Subcutaneous abdominal adipose tissue (tissue), 5 donors: ENCODE measurements around the gene BSN.

Experiments
- H3K27ac ChIP-seq: one replicate; pipeline ENCODE4 v1.7.0; 2013; ENCODE audit warnings: low read depth, mild to moderate bottlenecking, inconsistent platforms, low read length, moderate library complexity
- H3K27me3 ChIP-seq, 5 donors: one replicate each; pipeline ENCODE4 v1.7.0; 2013; ENCODE audit warnings: low read length in 5 of 5, inconsistent platforms in 1 of 5; ENCODE audit not compliant: control insufficient read depth in 5 of 5, insufficient read depth in 4 of 5
- H3K36me3 ChIP-seq, 5 donors: one replicate each; pipeline ENCODE4 v1.7.0; 2013; ENCODE audit warnings: low read length in 5 of 5; ENCODE audit not compliant: control insufficient read depth in 5 of 5, insufficient read depth in 5 of 5
- H3K4me1 ChIP-seq, 5 donors: one replicate each; pipeline ENCODE4 v1.7.0; 2013; ENCODE audit warnings: low read length in 5 of 5, mild to moderate bottlenecking in 3 of 5, moderate library complexity in 1 of 5; ENCODE audit not compliant: control insufficient read depth in 5 of 5, insufficient read depth in 5 of 5
- H3K4me3 ChIP-seq, 5 donors: one replicate each; pipeline ENCODE4 v1.7.0; 2013; ENCODE audit warnings: low read length in 5 of 5, low read depth in 1 of 5
- H3K9ac ChIP-seq, 5 donors: one replicate each; pipeline ENCODE4 v1.7.0; 2013; ENCODE audit warnings: low read length in 5 of 5, mild to moderate bottlenecking in 4 of 5, moderate library complexity in 3 of 5
- H3K9me3 ChIP-seq, 5 donors: one replicate each; pipeline ENCODE4 v1.7.0; 2013; ENCODE audit warnings: low read length in 5 of 5; ENCODE audit not compliant: control insufficient read depth in 5 of 5
- donor health status: healthy.
- donor health status: healthy.
- donor health status: healthy.
- donor health status: healthy.
- donor health status: healthy.

The BSN gene

GRCh38 chr3:49625071-49625470 is 70.8 kb downstream of the BSN start:
- no peaks in the 10 kb centered on the region for H3K36me3 ChIP-seq
- H3K27ac ChIP-seq, result no peak overlapping the region
- H3K27me3 ChIP-seq, result peaks cover 0 to 2% (median 0%) of the 10 kb centered on the region in 5 donors
- H3K4me1 ChIP-seq, result no peaks in the 10 kb centered on the region
- no peaks in the 10 kb centered on the region for H3K9me3 ChIP-seq
- no peak overlapping the region for H3K9ac ChIP-seq
- H3K4me3 ChIP-seq, result no peak overlapping the region

DNA sequence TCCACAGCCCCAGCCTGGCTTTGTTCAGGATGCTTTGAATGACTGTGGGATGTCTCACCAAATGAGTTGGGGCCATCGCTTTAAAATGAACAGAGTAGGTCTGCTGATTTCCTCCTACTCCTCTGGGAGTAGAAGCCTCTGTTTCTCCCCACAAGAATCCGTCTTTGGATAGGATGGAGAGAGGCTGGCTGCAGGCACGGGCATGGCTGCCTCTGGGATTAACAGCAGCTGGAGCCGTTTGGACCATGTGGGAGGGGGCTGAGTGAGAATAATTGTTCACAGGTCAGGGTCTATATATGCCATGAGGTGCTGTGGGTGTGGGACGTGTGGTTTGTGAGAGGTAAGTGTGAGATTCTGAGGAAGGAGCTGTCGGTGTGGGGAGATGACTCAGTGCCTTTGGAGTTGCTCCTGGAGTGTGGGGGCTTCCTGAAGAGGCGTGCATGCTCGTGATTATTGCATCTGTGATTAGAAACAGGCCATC is 71.9 kb downstream of the BSN start:
- H3K9ac ChIP-seq, result no peak overlapping the region
- no peaks in the 10 kb centered on the region for H3K4me1 ChIP-seq
- H3K27me3 ChIP-seq, result peaks cover 0 to 6% (median 0%) of the 10 kb centered on the region in 5 donors
- H3K4me3 ChIP-seq, result no peak overlapping the region
- no peaks in the 10 kb centered on the region for H3K36me3 ChIP-seq
- no peaks in the 10 kb centered on the region for H3K9me3 ChIP-seq
- no peak overlapping the region for H3K27ac ChIP-seq

DNA sequence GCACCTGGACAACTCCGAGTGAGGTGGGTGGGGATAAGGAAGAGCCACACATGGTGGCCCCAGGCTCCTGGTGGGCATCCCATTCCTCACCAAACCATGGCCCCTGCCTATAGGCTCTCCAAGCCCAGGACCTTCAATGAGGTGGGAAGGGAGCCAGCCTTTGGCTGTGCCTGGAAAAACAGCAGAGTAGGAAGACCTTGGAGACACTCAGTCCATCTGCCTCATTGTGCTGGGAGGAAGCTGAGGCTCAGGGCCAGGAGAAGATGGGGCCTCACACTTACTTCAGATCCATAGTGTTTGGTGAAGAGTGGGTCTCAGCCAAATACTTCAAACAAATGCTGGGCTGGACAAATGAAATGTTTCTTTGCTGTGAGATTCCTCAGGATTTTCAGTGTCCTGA is 72.5 kb downstream of the BSN start:
- no peak overlapping the region for H3K4me3 ChIP-seq
- H3K4me1 ChIP-seq, result no peaks in the 10 kb centered on the region
- no peak overlapping the region for H3K9ac ChIP-seq
- H3K27me3 ChIP-seq, result peaks cover 0 to 6% (median 0%) of the 10 kb centered on the region in 5 donors
- peaks cover 0 to 2% (median 0%) of the 10 kb centered on the region in 5 donors for H3K9me3 ChIP-seq
- no peak overlapping the region for H3K27ac ChIP-seq
- no peaks in the 10 kb centered on the region for H3K36me3 ChIP-seq

GRCh38 chr3:49627634-49628033 is 73.4 kb downstream of the BSN start:
- Histone ChIP-seq H3K9ac (no peak overlapping the region), H3K9me3 (peaks cover 0 to 3% (median 0%) of the 10 kb centered on the region in 5 donors), H3K4me1 (no peaks in the 10 kb centered on the region), H3K36me3 (no peaks in the 10 kb centered on the region), H3K27ac (no peak overlapping the region), H3K4me3 (no peak overlapping the region), H3K27me3 (peaks cover 0 to 6% (median 0%) of the 10 kb centered on the region in 5 donors)

- no peak overlapping the region for H3K27ac ChIP-seq
- no peak overlapping the region for H3K4me3 ChIP-seq
- no peak overlapping the region for H3K9ac ChIP-seq
- H3K36me3 ChIP-seq, result no peaks in the 10 kb centered on the region
- H3K9me3 ChIP-seq, result peaks cover 0 to 3% (median 0%) of the 10 kb centered on the region in 5 donors
- no peaks in the 10 kb centered on the region for H3K4me1 ChIP-seq
- peaks cover 0 to 6% (median 0%) of the 10 kb centered on the region in 5 donors for H3K27me3 ChIP-seq
Observed at GRCh38 chr3:49628249-49628648, 74.0 kb downstream of the BSN start.

DNA sequence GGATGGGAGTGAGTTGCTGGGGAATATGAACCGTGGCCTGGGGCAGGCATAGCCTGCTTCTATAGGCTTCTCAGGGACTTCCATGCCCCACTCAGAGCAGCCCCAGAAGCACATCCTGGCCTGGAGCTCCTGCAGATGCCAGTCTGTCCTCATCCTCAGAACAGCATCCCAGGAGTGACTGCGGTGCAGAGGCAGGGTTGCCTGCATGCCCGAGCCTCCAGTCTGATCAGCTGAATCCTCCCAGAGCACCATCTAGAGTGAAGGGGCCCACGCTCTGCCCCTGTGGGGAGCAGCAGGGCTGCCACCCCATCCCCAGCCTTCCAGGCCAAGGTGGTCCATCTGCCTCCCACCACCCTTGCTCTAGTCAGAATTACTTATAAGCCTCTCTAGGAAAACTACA is 75.2 kb downstream of the BSN start:
- H3K4me3 ChIP-seq, result no peak overlapping the region

GRCh38 chr3:49629866-49630265 is 75.6 kb downstream of the BSN start:
- H3K27ac ChIP-seq, result no peak overlapping the region
- H3K27me3 ChIP-seq, result peaks cover 0 to 6% (median 0%) of the 10 kb centered on the region in 5 donors
- H3K9ac ChIP-seq, result no peak overlapping the region
- peaks cover 0 to 3% (median 0%) of the 10 kb centered on the region in 5 donors for H3K9me3 ChIP-seq
- no peaks in the 10 kb centered on the region for H3K36me3 ChIP-seq
- no peak overlapping the region for H3K4me3 ChIP-seq
- no peaks in the 10 kb centered on the region for H3K4me1 ChIP-seq

More for the DNA sequence above, 75.2 kb downstream of the BSN start:
- no peak overlapping the region for H3K27ac ChIP-seq
- H3K27me3 ChIP-seq, result peaks cover 0 to 6% (median 0%) of the 10 kb centered on the region in 5 donors
- no peak overlapping the region for H3K9ac ChIP-seq
- peaks cover 0 to 3% (median 0%) of the 10 kb centered on the region in 5 donors for H3K9me3 ChIP-seq
- no peaks in the 10 kb centered on the region for H3K4me1 ChIP-seq
- no peaks in the 10 kb centered on the region for H3K36me3 ChIP-seq

DNA sequence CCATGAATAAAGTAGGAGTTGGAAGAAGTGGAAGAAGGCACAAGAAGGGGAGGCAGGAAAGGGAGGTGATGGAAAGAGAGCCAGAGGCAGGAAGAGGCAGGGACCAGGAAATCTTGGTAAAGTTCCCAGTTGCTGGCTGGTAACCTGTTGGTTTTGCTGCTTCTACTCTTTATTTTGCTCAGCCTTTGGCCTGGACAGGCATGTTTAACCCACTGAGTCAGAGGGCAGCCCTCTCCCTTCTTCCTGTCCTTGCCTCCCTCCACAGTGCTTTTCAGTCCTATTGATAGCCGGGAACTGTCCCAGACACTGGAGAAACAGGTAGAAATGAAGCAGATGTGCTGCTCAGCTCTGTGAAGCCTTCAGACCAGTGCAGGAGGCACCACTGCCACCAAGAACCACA is 76.5 kb downstream of the BSN start:
- no peak overlapping the region for H3K4me3 ChIP-seq
- H3K27ac ChIP-seq, result no peak overlapping the region
- H3K9me3 ChIP-seq, result peaks cover 0 to 3% (median 0%) of the 10 kb centered on the region in 5 donors
- H3K9ac ChIP-seq, result no peak overlapping the region
- peaks cover 0 to 6% (median 0%) of the 10 kb centered on the region in 5 donors for H3K27me3 ChIP-seq
- no peaks in the 10 kb centered on the region for H3K36me3 ChIP-seq
- no peaks in the 10 kb centered on the region for H3K4me1 ChIP-seq

GRCh38 chr3:49634736-49635135 is 80.5 kb downstream of the BSN start:
- Histone ChIP-seq H3K36me3 (no peaks in the 10 kb centered on the region), H3K9me3 (peaks cover 0 to 3% (median 0%) of the 10 kb centered on the region in 5 donors), H3K4me1 (peaks cover 0 to 4% (median 0%) of the 10 kb centered on the region in 5 donors), H3K27me3 (peaks cover 0 to 6% (median 0%) of the 10 kb centered on the region in 5 donors), H3K27ac (no peak overlapping the region), H3K9ac (no peak overlapping the region), H3K4me3 (no peak overlapping the region)

- Histone ChIP-seq H3K9me3 (no peaks in the 10 kb centered on the region), H3K27ac (no peak overlapping the region), H3K27me3 (no peaks in the 10 kb centered on the region), H3K9ac (no peak overlapping the region), H3K4me1 (peaks cover 0 to 4% (median 0%) of the 10 kb centered on the region in 5 donors), H3K4me3 (no peak overlapping the region), H3K36me3 (no peaks in the 10 kb centered on the region)
Observed at GRCh38 chr3:49636883-49637609, 82.8 kb downstream of the BSN start.
